ENCODE measurements around the gene DIPK2B. TPM values are rescaled to one million over a fixed set of nuclear protein-coding genes. Genes with fewer than 3 reads are reported as not detected.
A peak's percentile ranks its signal among the peaks of the same experiment; 100 is the strongest.

DIPK2B gene
- total and polyA plus RNA-seq, 3 experiments from 2014 or later = not detected

- H3K9me3 Mint-ChIP-seq = peaks cover 0 to 8% (median 5%) of the 10 kb centered on the region in 5 donors
Observed at GRCh38 chrX:45208121-45208856, 7.6 kb upstream of the DIPK2B start.

GRCh38 chrX:45202171-45202570, 1.5 kb upstream of the DIPK2B start:
- Mint-ChIP-seq H3K36me3 (peaks cover 0 to 5% (median 0%) of the 10 kb centered on the region in 3 donors), H3K27ac (no peak overlapping the region), H3K4me3 (no peak overlapping the region), H3K27me3 (peaks cover 19 to 37% of the 10 kb centered on the region in 2 donors), H3K9me3 (peaks cover 0 to 8% (median 5%) of the 10 kb centered on the region in 5 donors), H3K4me1 (no peaks in the 10 kb centered on the region)
- no peak for DNase-seq
- Histone ChIP-seq H3K27me3 (ENCODE audit: insufficient read depth, low read length, poor library complexity, severe bottlenecking) (no peaks in the 10 kb centered on the region), H3K9me3 (ENCODE audit: low read length) (no peaks in the 10 kb centered on the region), H3K36me3 (ENCODE audit: insufficient read depth, low read length) (no peaks in the 10 kb centered on the region), H3K4me3 (ENCODE audit: low read length) (no peak overlapping the region), H3K27ac (ENCODE audit: low read depth, low read length) (no peak overlapping the region), H3K4me1 (ENCODE audit: insufficient read depth, low read length) (no peaks in the 10 kb centered on the region)
- POLR2A ChIA-PET = no interaction called here
- CTCF ChIA-PET = no interaction called here

More at GRCh38 chrX:45208121-45208856, 7.6 kb upstream of the DIPK2B start:
- no peak overlapping the region for H3K27ac ChIP-seq (ENCODE audit: low read depth, low read length)
- H3K36me3 ChIP-seq (ENCODE audit: insufficient read depth, low read length) = no peaks in the 10 kb centered on the region
- H3K27me3 ChIP-seq (ENCODE audit: insufficient read depth, low read length, poor library complexity, severe bottlenecking) = no peaks in the 10 kb centered on the region
- no peak overlapping the region for H3K4me3 Mint-ChIP-seq
- H3K9me3 ChIP-seq (ENCODE audit: low read length) = no peaks in the 10 kb centered on the region
- ChIA-PET POLR2A (no interaction called here), CTCF (no interaction called here)
- H3K4me1 ChIP-seq (ENCODE audit: insufficient read depth, low read length) = no peaks in the 10 kb centered on the region
- peaks cover 0 to 5% (median 0%) of the 10 kb centered on the region in 3 donors for H3K36me3 Mint-ChIP-seq
- no peaks in the 10 kb centered on the region for H3K4me1 Mint-ChIP-seq
- no peak overlapping the region for H3K27ac Mint-ChIP-seq
- no peak for DNase-seq
- no peak overlapping the region for H3K4me3 ChIP-seq (ENCODE audit: low read length)
- peaks cover 33% of the 10 kb centered on the region in 2 donors for H3K27me3 Mint-ChIP-seq

- DNase-seq = no peak
- Mint-ChIP-seq H3K9me3 (no peaks in the 10 kb centered on the region), H3K27me3 (peaks cover 20 to 28% of the 10 kb centered on the region in 2 donors), H3K36me3 (no peaks in the 10 kb centered on the region), H3K4me1 (no peaks in the 10 kb centered on the region), H3K27ac (no peak overlapping the region), H3K4me3 (no peak overlapping the region)
- POLR2A ChIA-PET = no interaction called here
- Histone ChIP-seq H3K4me1 (ENCODE audit: insufficient read depth, low read length) (no peaks in the 10 kb centered on the region), H3K36me3 (ENCODE audit: insufficient read depth, low read length) (no peaks in the 10 kb centered on the region), H3K27me3 (ENCODE audit: insufficient read depth, low read length, poor library complexity, severe bottlenecking) (no peaks in the 10 kb centered on the region), H3K9me3 (ENCODE audit: low read length) (no peaks in the 10 kb centered on the region), H3K4me3 (ENCODE audit: low read length) (no peak overlapping the region), H3K27ac (ENCODE audit: low read depth, low read length) (no peak overlapping the region)
- CTCF ChIA-PET = interaction anchor here (1.2 kb wide), 1 partner anchor 12 kb away, joined by 4 read pairs; no protein-coding TSS in a partner anchor
Observed at GRCh38 chrX:45198706-45199105, 2.0 kb downstream of the DIPK2B start.

GRCh38 chrX:45198301-45198700, 2.4 kb downstream of the DIPK2B start:
- no peak overlapping the region for H3K27ac Mint-ChIP-seq
- CTCF ChIA-PET = no interaction called here
- POLR2A ChIA-PET = no interaction called here
- no peak for DNase-seq
- H3K9me3 Mint-ChIP-seq = no peaks in the 10 kb centered on the region
- Histone ChIP-seq H3K36me3 (ENCODE audit: insufficient read depth, low read length) (no peaks in the 10 kb centered on the region), H3K27ac (ENCODE audit: low read depth, low read length) (no peak overlapping the region), H3K4me3 (ENCODE audit: low read length) (no peak overlapping the region), H3K4me1 (ENCODE audit: insufficient read depth, low read length) (no peaks in the 10 kb centered on the region), H3K9me3 (ENCODE audit: low read length) (no peaks in the 10 kb centered on the region), H3K27me3 (ENCODE audit: insufficient read depth, low read length, poor library complexity, severe bottlenecking) (no peaks in the 10 kb centered on the region)
- H3K4me3 Mint-ChIP-seq = no peak overlapping the region
- no peaks in the 10 kb centered on the region for H3K4me1 Mint-ChIP-seq
- peaks cover 20 to 28% of the 10 kb centered on the region in 2 donors for H3K27me3 Mint-ChIP-seq
- H3K36me3 Mint-ChIP-seq = no peaks in the 10 kb centered on the region

GRCh38 chrX:45196701-45197100, 4.0 kb downstream of the DIPK2B start:
- no peaks in the 10 kb centered on the region for H3K9me3 Mint-ChIP-seq
- no peaks in the 10 kb centered on the region for H3K36me3 Mint-ChIP-seq
- H3K4me1 Mint-ChIP-seq = no peaks in the 10 kb centered on the region
- DNase-seq = no peak
- no peak overlapping the region for H3K27ac Mint-ChIP-seq
- peaks cover 17 to 24% of the 10 kb centered on the region in 2 donors for H3K27me3 Mint-ChIP-seq
- Histone ChIP-seq H3K27ac (ENCODE audit: low read depth, low read length) (no peak overlapping the region), H3K27me3 (ENCODE audit: insufficient read depth, low read length, poor library complexity, severe bottlenecking) (no peaks in the 10 kb centered on the region), H3K36me3 (ENCODE audit: insufficient read depth, low read length) (no peaks in the 10 kb centered on the region), H3K4me3 (ENCODE audit: low read length) (no peak overlapping the region), H3K4me1 (ENCODE audit: insufficient read depth, low read length) (no peaks in the 10 kb centered on the region), H3K9me3 (ENCODE audit: low read length) (no peaks in the 10 kb centered on the region)
- H3K4me3 Mint-ChIP-seq = no peak overlapping the region
- ChIA-PET CTCF (no interaction called here), POLR2A (no interaction called here)

DNA sequence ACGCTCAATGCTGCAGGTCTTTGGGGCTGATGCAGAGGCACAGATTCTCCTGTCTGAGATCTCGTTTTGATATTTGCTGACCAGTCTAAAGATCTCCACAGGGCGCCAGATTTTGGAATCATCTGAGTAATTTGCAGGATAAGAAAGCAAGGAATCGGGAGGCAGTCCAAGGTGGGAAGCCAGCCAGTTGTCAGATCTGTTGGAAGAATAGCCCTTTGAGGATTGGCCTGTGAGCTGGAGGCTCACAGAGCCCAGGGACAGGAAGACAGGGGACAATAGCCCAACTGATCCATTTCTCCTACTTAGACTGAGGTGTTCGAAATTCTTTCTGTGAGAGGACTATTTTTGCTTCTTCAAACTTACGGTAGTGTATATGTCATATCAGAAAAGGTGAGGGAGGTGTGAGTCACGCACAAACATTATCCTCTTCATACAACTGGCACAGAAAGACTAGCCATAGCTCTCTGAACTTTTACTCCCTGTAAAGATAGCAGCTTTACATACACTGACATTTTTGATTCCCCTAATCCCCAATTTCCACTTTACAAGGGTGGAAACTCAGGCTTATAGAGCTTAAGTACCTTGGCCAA, 8.8 kb downstream of the DIPK2B start:
- ChIA-PET POLR2A (no interaction called here), CTCF (no interaction called here)
- Mint-ChIP-seq H3K27me3 (peaks cover 3 to 12% of the 10 kb centered on the region in 2 donors), H3K36me3 (no peaks in the 10 kb centered on the region), H3K9me3 (no peaks in the 10 kb centered on the region), H3K4me3 (no peak overlapping the region), H3K4me1 (peaks cover 6 to 10% (median 10%) of the 10 kb centered on the region in 3 donors), H3K27ac (no peak overlapping the region)
- H3K9me3 ChIP-seq (ENCODE audit: low read length) = no peaks in the 10 kb centered on the region
- no peaks in the 10 kb centered on the region for H3K27me3 ChIP-seq (ENCODE audit: insufficient read depth, low read length, poor library complexity, severe bottlenecking)
- no peak overlapping the region for H3K4me3 ChIP-seq (ENCODE audit: low read length)
- no peak for DNase-seq
- H3K36me3 ChIP-seq (ENCODE audit: insufficient read depth, low read length) = no peaks in the 10 kb centered on the region
- H3K4me1 ChIP-seq (ENCODE audit: insufficient read depth, low read length) = no peaks in the 10 kb centered on the region
- H3K27ac ChIP-seq (ENCODE audit: low read depth, low read length) = no peak overlapping the region

DNA sequence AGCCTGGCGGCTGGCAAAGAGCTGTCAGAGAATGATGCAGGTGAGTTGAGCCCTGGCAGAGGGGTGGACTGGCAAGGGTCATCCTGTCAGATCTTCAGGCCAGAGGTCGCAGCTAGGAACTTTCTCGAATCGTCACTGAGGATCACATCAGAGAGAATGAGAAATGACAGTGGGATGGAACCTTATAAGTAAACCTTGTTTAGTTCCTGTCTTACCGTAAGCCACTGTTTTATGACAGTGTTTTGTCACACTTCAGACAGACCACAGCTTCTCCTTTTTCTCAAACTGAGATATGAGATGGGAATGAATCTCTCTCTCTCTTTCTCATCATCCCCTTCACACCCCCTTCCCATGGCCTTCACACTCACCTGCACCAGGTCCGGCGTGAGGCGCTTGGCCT, 9.3 kb downstream of the DIPK2B start:
- Mint-ChIP-seq H3K4me3 (no peak overlapping the region), H3K27ac (no peak overlapping the region), H3K36me3 (no peaks in the 10 kb centered on the region), H3K27me3 (peaks cover 0 to 12% of the 10 kb centered on the region in 2 donors), H3K9me3 (no peaks in the 10 kb centered on the region), H3K4me1 (peaks cover 8 to 13% (median 12%) of the 10 kb centered on the region in 3 donors)
- H3K4me1 ChIP-seq (ENCODE audit: insufficient read depth, low read length) = no peaks in the 10 kb centered on the region
- no peak overlapping the region for H3K4me3 ChIP-seq (ENCODE audit: low read length)
- H3K9me3 ChIP-seq (ENCODE audit: low read length) = no peaks in the 10 kb centered on the region
- ChIA-PET POLR2A (no interaction called here), CTCF (no interaction called here)
- no peaks in the 10 kb centered on the region for H3K36me3 ChIP-seq (ENCODE audit: insufficient read depth, low read length)
- H3K27ac ChIP-seq (ENCODE audit: low read depth, low read length) = no peak overlapping the region
- H3K27me3 ChIP-seq (ENCODE audit: insufficient read depth, low read length, poor library complexity, severe bottlenecking) = no peaks in the 10 kb centered on the region
- no peak for DNase-seq

- POLR2A ChIA-PET = no interaction called here
- no peaks in the 10 kb centered on the region for H3K36me3 ChIP-seq (ENCODE audit: insufficient read depth, low read length)
- no peak overlapping the region for H3K27ac ChIP-seq (ENCODE audit: low read depth, low read length)
- DNase-seq = no peak
- H3K27me3 ChIP-seq (ENCODE audit: insufficient read depth, low read length, poor library complexity, severe bottlenecking) = no peaks in the 10 kb centered on the region
- Mint-ChIP-seq H3K27me3 (peaks cover 0 to 6% of the 10 kb centered on the region in 2 donors), H3K27ac (peak overlapping the region in 2 of 8 donors; percentile 36 to 44), H3K36me3 (no peaks in the 10 kb centered on the region), H3K9me3 (no peaks in the 10 kb centered on the region), H3K4me3 (peak overlapping the region; percentile 78 to 91 (median 85)), H3K4me1 (peaks cover 8 to 13% (median 12%) of the 10 kb centered on the region in 3 donors)
- no peak overlapping the region for H3K4me3 ChIP-seq (ENCODE audit: low read length)
- no peaks in the 10 kb centered on the region for H3K4me1 ChIP-seq (ENCODE audit: insufficient read depth, low read length)
- no peaks in the 10 kb centered on the region for H3K9me3 ChIP-seq (ENCODE audit: low read length)
- CTCF ChIA-PET = interaction anchor here (1.9 kb wide), 1 partner anchor 12 kb away, joined by 4 read pairs; no protein-coding TSS in a partner anchor
Observed at GRCh38 chrX:45187731-45188130, 12.9 kb downstream of the DIPK2B start.
